Measurements from ENCODE around the gene JMJD4. TPM values are rescaled to one million over a fixed set of nuclear protein-coding genes. Genes with fewer than 3 reads are reported as not detected.

The JMJD4 gene
- total and polyA plus RNA-seq, 9 of the 15 experiments (the other 6 are each of a cell fraction or from before 2014, with no cell fraction given): 1.4 to 42.6 (median 29.2) TPM

DNA sequence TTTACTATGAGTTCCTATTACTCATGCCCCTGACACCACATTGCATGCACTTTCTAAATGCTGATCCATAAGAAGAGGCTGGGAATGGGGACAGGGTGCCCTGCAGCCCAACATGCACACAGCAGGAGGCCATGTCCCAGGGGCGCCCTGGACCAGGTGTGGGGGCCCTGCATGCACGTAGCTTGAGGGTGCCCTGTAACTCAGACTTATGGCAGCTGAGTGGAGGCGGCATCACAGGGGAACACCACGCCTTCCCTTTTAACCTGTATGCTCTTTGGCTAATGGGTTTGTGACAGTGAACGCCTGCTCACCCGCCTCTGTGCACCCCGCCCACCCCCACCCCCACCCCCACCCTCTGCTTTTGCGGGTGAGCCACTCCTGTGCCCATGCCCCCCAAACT lies 36.2 kb upstream of the JMJD4 start:
- in situ Hi-C loops (cut with MboI): no loop called here
- CTCF ChIA-PET (ENCODE audit: low intra/inter-chr PET ratio): no interaction called here
- TF ChIP-seq, protein P1, sequence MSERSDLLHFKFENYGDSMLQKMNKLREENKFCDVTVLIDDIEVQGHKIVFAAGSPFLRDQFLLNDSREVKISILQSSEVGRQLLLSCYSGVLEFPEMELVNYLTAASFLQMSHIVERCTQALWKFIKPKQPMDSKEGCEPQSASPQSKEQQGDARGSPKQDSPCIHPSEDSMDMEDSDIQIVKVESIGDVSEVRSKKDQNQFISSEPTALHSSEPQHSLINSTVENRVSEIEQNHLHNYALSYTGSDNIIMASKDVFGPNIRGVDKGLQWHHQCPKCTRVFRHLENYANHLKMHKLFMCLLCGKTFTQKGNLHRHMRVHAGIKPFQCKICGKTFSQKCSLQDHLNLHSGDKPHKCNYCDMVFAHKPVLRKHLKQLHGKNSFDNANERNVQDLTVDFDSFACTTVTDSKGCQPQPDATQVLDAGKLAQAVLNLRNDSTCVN (CRISPR knock-in tag; IDR thresholded peaks at IDR 0.05): no peak
- TF ChIP-seq JUNB (CRISPR knock-in tag; conservative IDR thresholded peaks at IDR 0.05) (no peak), DIDO1 (tag; IDR thresholded peaks at IDR 0.05; ENCODE audit: low read depth) (no peak), NONO (IDR thresholded peaks at IDR 0.05; ENCODE audit: low read depth in 2 of 2, low read length in 1 of 2) (no peak), E4F1 (CRISPR knock-in tag; IDR thresholded peaks at IDR 0.05; ENCODE audit: borderline replicate concordance) (no peak), RBM15 (IDR thresholded peaks at IDR 0.05; ENCODE audit: insufficient read depth, low read length) (no peak), ZFPM2 (CRISPR knock-in tag; IDR thresholded peaks at IDR 0.05) (no peak), PHF21A (IDR thresholded peaks at IDR 0.05; ENCODE audit: borderline replicate concordance, low read depth) (no peak), ZNF644 (tag; IDR thresholded peaks at IDR 0.05; ENCODE audit: low read depth) (no peak), SIX5 (IDR thresholded peaks at IDR 0.05; ENCODE audit: borderline replicate concordance in 1 of 2, insufficient read depth in 1 of 2, low read depth in 1 of 2, low read length in 2 of 2) (no peak), ZNF551 (CRISPR knock-in tag; IDR thresholded peaks at IDR 0.05) (no peak)
- TF ChIP-seq, protein P2, sequence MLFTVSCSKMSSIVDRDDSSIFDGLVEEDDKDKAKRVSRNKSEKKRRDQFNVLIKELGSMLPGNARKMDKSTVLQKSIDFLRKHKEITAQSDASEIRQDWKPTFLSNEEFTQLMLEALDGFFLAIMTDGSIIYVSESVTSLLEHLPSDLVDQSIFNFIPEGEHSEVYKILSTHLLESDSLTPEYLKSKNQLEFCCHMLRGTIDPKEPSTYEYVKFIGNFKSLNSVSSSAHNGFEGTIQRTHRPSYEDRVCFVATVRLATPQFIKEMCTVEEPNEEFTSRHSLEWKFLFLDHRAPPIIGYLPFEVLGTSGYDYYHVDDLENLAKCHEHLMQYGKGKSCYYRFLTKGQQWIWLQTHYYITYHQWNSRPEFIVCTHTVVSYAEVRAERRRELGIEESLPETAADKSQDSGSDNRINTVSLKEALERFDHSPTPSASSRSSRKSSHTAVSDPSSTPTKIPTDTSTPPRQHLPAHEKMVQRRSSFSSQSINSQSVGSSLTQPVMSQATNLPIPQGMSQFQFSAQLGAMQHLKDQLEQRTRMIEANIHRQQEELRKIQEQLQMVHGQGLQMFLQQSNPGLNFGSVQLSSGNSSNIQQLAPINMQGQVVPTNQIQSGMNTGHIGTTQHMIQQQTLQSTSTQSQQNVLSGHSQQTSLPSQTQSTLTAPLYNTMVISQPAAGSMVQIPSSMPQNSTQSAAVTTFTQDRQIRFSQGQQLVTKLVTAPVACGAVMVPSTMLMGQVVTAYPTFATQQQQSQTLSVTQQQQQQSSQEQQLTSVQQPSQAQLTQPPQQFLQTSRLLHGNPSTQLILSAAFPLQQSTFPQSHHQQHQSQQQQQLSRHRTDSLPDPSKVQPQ (CRISPR knock-in tag; IDR thresholded peaks at IDR 0.05; ENCODE audit: borderline replicate concordance): no peak
- TF ChIP-seq, protein P3, sequence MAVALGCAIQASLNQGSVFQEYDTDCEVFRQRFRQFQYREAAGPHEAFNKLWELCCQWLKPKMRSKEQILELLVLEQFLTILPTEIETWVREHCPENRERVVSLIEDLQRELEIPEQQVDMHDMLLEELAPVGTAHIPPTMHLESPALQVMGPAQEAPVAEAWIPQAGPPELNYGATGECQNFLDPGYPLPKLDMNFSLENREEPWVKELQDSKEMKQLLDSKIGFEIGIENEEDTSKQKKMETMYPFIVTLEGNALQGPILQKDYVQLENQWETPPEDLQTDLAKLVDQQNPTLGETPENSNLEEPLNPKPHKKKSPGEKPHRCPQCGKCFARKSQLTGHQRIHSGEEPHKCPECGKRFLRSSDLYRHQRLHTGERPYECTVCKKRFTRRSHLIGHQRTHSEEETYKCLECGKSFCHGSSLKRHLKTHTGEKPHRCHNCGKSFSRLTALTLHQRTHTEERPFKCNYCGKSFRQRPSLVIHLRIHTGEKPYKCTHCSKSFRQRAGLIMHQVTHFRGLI (CRISPR knock-in tag; IDR thresholded peaks at IDR 0.05): no peak

More for the DNA sequence above, 36.2 kb upstream of the JMJD4 start:
- 87% methylated on average over 5 of the region's 8 CpGs for WGBS (ENCODE audit: insufficient coverage, low coverage, missing lambda C conversion rate)
- ATAC-seq: no peak
- H3K4me3 ChIP-seq: no peak overlapping the region
- peaks cover 3% of the 10 kb centered on the region for H3K9me1 ChIP-seq (ENCODE audit: control insufficient read depth, insufficient read depth, low read length)
- H4K20me1 ChIP-seq (replicated peaks; ENCODE audit: control insufficient read depth, insufficient read depth, low read length): 0 out of 2 replicates have a peak, but pooled peaks cover 6% of the 10 kb centered on the region
- POLR2A ChIA-PET: no interaction called here
- BruUV-seq (replicated peaks): no TSS peak
- H3K4me1 ChIP-seq (replicated peaks in 1 of 2; ENCODE audit: control insufficient read depth in 2 of 2, insufficient read depth in 2 of 2, low read length in 2 of 2): peaks cover 0 to 7% of the 10 kb centered on the region in 2 experiments; a peak in 1 of 5 replicates
- H3K27me3 ChIP-seq (ENCODE audit: control insufficient read depth in 2 of 2, insufficient read depth in 2 of 2, low read length in 2 of 2): no peaks in the 10 kb centered on the region
- H3K79me2 ChIP-seq (ENCODE audit: control insufficient read depth, insufficient read depth, low read length): no peaks in the 10 kb centered on the region
- no peak overlapping the region for H2AFZ ChIP-seq (ENCODE audit: low read depth, low read length)
- H3K36me3 ChIP-seq (ENCODE audit: control insufficient read depth, insufficient read depth, low read length): peaks cover 48% of the 10 kb centered on the region; the same call in 2 of the 3 replicates
- FAIRE-seq: no peak
- no peak overlapping the region for H3K27ac ChIP-seq (ENCODE audit: extremely low read depth, low read depth, low read length)
- no peaks in the 10 kb centered on the region for H3K9me3 ChIP-seq (replicated peaks; ENCODE audit: control insufficient read depth, insufficient read depth, low read depth, low read length)
- DNase-seq (ENCODE audit: extremely low read depth in 1 of 4, low spot score in 3 of 4): no peak
- intact Hi-C loops (cut with micrococcal nuclease): no loop called here
- H3K9ac ChIP-seq (ENCODE audit: insufficient read depth in 1 of 2, low read depth in 2 of 2, low read length in 2 of 2): no peak overlapping the region
- H3K4me2 ChIP-seq (ENCODE audit: insufficient read depth, low read length): no peak overlapping the region
